ENCODE measurements around the gene MGLL.

MGLL gene

GRCh38 chr3:127674101-127674721 lies 148.1 kb downstream of the MGLL start:
- H3K4me1 ChIP-seq (ENCODE audit: insufficient read depth, low read length): no peaks in the 10 kb centered on the region
- H3K9me3 ChIP-seq (ENCODE audit: control insufficient read depth, insufficient read depth, low read length): no peaks in the 10 kb centered on the region
- no peak overlapping the region for H3K9ac ChIP-seq (ENCODE audit: low read depth, low read length)
- H3K36me3 ChIP-seq (ENCODE audit: insufficient read depth, low read length): no peaks in the 10 kb centered on the region

DNA sequence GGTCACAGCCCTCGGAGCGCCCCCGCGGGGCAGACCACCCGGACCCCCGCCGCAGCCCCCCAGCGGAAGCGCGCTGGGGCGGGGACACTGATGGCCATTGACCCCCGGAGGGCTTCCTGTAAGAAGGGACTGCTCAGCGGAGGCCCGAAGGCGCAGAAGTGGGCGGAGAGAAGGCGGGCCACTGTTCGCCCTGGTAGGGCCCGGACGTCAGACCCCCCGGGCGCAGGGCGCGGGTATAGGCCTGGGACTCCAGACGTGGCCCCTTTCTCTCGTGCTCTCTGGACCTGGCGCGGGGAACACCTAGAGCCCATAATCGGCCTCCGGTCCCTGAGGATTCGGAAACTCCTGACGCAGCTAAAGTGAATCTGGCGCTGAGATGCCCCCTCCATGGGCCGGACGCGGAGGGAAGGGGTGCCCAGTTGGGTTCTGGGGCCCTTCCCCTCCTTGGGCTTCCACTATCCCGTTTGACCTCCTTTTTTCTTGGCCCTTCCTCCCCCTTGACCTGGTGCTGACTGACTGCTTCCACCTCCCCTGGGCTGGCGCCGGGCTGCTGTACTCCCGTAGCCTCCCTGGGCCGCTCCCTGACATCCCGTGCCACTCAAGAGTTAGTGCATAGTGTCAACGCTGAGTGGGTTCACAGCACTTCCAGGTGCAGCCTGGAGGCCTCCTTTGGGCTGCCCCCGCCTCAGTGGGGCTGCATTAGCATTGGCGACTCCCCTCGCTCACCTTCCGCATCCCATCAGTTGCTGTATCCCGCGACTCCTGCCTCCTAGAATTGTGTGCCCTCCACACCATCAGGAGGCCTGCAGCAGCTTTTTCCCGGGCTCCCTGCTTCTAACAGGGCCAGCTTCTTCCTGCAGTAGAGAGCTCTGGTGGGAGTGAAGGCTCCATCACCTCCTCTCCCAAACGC lies 148.9 kb downstream of the MGLL start:
- Histone ChIP-seq H3K9ac (ENCODE audit: low read depth, low read length) (peak overlapping the region; percentile 70), H3K36me3 (ENCODE audit: insufficient read depth, low read length) (no peaks in the 10 kb centered on the region), H3K9me3 (ENCODE audit: control insufficient read depth, insufficient read depth, low read length) (no peaks in the 10 kb centered on the region), H3K4me1 (ENCODE audit: insufficient read depth, low read length) (no peaks in the 10 kb centered on the region)

DNA sequence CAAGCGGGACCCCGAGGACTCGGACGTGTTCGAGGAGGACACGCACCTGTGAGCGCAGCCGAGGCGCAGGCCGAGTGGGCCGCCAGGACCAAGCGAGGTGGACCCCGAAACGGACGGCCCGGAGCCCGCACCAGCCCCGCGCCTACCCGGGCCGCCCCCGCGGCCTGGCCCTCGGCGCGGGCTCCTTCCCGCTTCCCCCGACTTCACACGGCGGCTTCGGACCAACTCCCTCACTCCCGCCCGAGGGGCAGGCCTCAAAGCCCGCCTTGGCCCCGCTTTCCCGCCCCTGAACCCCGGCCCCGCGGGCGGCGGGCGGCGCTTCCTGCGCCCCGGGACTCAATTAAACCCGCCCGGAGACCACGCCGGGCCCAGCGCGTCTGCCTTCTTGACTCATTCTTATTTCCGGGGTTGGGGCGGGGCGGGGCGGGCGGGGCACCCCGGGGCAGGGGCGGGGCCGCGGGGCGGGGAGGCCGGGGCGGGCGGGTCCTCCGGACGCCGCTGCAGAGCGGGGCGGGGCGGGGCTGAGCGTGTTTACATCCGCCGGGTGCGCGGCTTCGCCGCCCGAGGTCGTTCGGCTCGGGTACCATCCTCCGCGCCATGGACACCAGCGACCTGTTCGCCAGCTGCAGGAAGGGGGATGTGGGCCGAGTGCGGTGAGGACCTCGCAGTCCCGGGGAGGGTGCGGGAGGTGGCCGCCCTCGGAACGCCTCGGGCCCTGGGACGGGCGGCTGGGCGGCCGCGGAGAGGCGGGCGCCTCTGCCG lies 149.7 kb downstream of the MGLL start, which contains the start of gene ABTB1:
TSS of gene ABTB1 (plus strand) at position 524 of the 762 bp plus-strand sequence. CDS start at position 598, 74 bp downstream.
- Histone ChIP-seq H3K4me1 (ENCODE audit: insufficient read depth, low read length) (no peaks in the 10 kb centered on the region), H3K9me3 (ENCODE audit: control insufficient read depth, insufficient read depth, low read length) (no peaks in the 10 kb centered on the region), H3K9ac (ENCODE audit: low read depth, low read length) (peak within 1 kb of the TSS; percentile 79), H3K36me3 (ENCODE audit: insufficient read depth, low read length) (no peaks in the 10 kb centered on the region)

DNA sequence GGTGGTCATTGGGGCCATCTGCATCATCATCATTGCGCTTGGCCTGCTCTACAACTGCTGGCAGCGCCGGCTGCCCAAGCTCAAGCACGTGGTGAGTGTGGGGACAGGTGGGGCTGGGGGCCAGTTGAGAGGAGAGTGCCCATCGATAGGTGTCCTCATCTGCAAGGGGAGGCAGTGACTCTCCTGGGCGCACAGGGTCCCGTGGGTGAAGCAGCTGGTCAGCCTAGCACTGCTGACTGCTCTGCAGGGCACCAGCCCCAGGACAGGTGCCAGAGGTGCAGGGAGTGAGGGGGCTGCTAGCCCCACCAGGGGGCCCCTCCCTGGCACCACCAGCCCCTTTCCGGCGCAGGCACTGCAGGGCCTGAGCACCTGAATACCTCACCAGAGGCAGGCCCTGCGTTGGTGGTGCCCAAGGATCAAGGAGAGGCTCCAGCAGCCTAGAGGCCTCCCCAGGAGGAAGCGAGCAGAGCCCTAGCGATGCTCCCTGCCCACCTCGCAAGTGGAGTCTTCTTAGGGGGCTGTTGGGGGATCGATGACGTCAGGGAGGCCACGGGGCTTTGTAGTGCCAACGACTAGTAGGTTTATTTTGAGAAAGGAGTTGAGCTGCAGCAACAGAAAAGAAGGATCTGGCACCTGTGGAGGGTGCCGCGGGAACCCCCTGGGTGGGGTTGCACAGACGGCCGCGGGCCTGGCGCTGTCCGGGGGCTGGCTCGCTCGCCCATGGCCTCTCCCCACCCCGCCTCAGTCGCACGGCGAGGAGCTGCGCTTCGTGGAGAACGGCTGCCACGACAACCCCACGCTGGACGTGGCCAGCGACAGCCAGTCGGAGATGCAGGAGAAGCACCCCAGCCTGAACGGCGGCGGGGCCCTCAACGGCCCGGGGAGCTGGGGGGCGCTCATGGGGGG lies 150.5 kb downstream of the MGLL start:
- no peaks in the 10 kb centered on the region for H3K4me1 ChIP-seq (ENCODE audit: insufficient read depth, low read length)
- peak overlapping the region; percentile 79 for H3K9ac ChIP-seq (ENCODE audit: low read depth, low read length)
- no peaks in the 10 kb centered on the region for H3K9me3 ChIP-seq (ENCODE audit: control insufficient read depth, insufficient read depth, low read length)
- no peaks in the 10 kb centered on the region for H3K36me3 ChIP-seq (ENCODE audit: insufficient read depth, low read length)

- no peaks in the 10 kb centered on the region for H3K36me3 ChIP-seq (ENCODE audit: insufficient read depth, low read length)
- no peak overlapping the region for H3K9ac ChIP-seq (ENCODE audit: low read depth, low read length)
Observed at GRCh38 chr3:127670761-127671522, 151.4 kb downstream of the MGLL start.

DNA sequence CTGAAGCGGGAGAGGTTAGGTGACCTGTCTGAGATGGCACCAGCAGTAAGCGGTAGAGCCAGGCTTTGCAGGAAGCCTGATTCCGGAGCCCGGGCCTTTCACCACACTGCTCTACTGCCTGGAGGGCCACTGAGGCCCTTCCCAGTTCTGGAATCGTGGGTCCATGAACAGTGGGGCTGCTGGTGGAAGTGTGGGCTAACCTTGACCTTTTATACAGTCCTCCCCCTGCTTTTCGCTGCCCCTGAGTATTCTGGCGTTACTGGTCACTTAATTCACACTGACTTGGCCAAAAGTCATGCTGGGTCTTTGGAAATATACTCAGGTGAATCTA lies 152.1 kb downstream of the MGLL start:
- Histone ChIP-seq H3K9me3 (ENCODE audit: control insufficient read depth, insufficient read depth, low read length) (no peaks in the 10 kb centered on the region), H3K36me3 (ENCODE audit: insufficient read depth, low read length) (peaks cover 2% of the 10 kb centered on the region; the same call in 1 of the 2 replicates), H3K4me1 (ENCODE audit: insufficient read depth, low read length) (no peaks in the 10 kb centered on the region), H3K9ac (ENCODE audit: low read depth, low read length) (no peak overlapping the region)

More at GRCh38 chr3:127670761-127671522, 151.4 kb downstream of the MGLL start:
- Histone ChIP-seq H3K4me1 (ENCODE audit: insufficient read depth, low read length) (no peaks in the 10 kb centered on the region), H3K9me3 (ENCODE audit: control insufficient read depth, insufficient read depth, low read length) (no peaks in the 10 kb centered on the region)

DNA sequence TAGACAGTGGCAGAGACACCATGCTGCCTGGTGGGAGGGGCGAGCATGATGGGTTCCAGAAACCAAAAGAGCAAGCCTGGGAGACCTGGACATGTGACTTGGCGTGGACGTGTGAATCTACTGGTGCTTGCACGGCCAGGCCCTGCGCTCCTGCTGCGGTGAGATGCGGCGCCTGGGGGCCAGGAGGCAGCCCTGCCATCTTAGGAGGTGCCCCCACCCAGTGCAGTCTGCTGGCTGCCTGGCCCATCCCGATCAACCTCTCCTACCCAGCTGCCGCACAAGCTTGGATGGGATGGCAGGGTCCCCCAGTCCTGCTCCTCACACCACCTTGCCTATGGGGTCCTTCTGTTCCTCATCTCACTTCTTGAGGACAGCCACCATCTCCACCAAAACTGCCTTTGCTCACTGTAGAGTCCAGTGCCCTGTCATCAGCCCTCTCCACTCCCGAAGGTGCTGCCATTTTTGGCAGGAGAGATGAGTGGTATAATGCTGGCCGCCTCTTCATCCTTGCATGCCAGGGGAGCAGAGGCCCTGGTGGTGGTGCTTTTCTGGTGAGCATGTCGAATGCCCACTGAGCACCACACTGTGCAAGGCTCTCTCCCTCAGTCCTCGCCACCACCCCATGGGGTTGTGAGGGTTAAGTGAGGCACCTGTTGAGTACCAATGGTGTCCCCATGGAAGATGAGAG lies 152.6 kb downstream of the MGLL start:
- Histone ChIP-seq H3K36me3 (ENCODE audit: insufficient read depth, low read length) (peaks cover 2% of the 10 kb centered on the region; the same call in 1 of the 2 replicates), H3K4me1 (ENCODE audit: insufficient read depth, low read length) (no peaks in the 10 kb centered on the region), H3K9ac (ENCODE audit: low read depth, low read length) (no peak overlapping the region), H3K9me3 (ENCODE audit: control insufficient read depth, insufficient read depth, low read length) (no peaks in the 10 kb centered on the region)

- no peaks in the 10 kb centered on the region for H3K9me3 ChIP-seq (ENCODE audit: control insufficient read depth, insufficient read depth, low read length)
- no peaks in the 10 kb centered on the region for H3K4me1 ChIP-seq (ENCODE audit: insufficient read depth, low read length)
- peaks cover 2% of the 10 kb centered on the region; the same call in 1 of the 2 replicates for H3K36me3 ChIP-seq (ENCODE audit: insufficient read depth, low read length)
- H3K9ac ChIP-seq (ENCODE audit: low read depth, low read length): no peak overlapping the region
Observed at GRCh38 chr3:127668906-127669305, 153.4 kb downstream of the MGLL start.

- Histone ChIP-seq H3K9ac (ENCODE audit: low read depth, low read length) (no peak overlapping the region), H3K36me3 (ENCODE audit: insufficient read depth, low read length) (peaks cover 2% of the 10 kb centered on the region; the same call in 1 of the 2 replicates), H3K4me1 (ENCODE audit: insufficient read depth, low read length) (no peaks in the 10 kb centered on the region), H3K9me3 (ENCODE audit: control insufficient read depth, insufficient read depth, low read length) (no peaks in the 10 kb centered on the region)
Observed at GRCh38 chr3:127667119-127667681, 155.1 kb downstream of the MGLL start.

GRCh38 chr3:127666676-127667075 lies 155.6 kb downstream of the MGLL start:
- Histone ChIP-seq H3K36me3 (ENCODE audit: insufficient read depth, low read length) (peaks cover 2% of the 10 kb centered on the region; the same call in 1 of the 2 replicates), H3K9me3 (ENCODE audit: control insufficient read depth, insufficient read depth, low read length) (no peaks in the 10 kb centered on the region), H3K9ac (ENCODE audit: low read depth, low read length) (no peak overlapping the region), H3K4me1 (ENCODE audit: insufficient read depth, low read length) (no peaks in the 10 kb centered on the region)

GRCh38 chr3:127665586-127665985 lies 156.7 kb downstream of the MGLL start:
- Histone ChIP-seq H3K4me1 (ENCODE audit: insufficient read depth, low read length) (no peaks in the 10 kb centered on the region), H3K36me3 (ENCODE audit: insufficient read depth, low read length) (peaks cover 2% of the 10 kb centered on the region; the same call in 1 of the 2 replicates), H3K9me3 (ENCODE audit: control insufficient read depth, insufficient read depth, low read length) (no peaks in the 10 kb centered on the region), H3K9ac (ENCODE audit: low read depth, low read length) (no peak overlapping the region)

DNA sequence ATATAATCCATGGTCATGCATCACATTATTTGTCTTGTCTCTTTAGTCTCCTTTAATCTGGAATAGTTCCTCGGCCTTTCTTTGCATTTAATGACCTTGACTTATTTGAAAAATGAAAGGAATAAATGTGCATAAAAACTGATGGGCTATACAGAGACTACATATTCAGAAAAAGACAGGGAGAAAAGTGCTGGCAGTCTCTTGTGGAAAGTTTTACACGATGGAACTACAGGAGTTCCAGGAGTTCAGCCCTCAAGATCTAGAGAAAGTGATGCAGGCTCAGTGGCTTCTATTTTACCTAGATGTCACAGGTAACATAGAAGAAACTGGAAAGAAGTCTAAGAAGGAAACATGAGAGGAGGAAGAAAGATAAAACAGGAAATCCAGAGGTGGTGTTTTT lies 157.2 kb downstream of the MGLL start:
- Histone ChIP-seq H3K9ac (ENCODE audit: low read depth, low read length) (no peak overlapping the region), H3K4me1 (ENCODE audit: insufficient read depth, low read length) (no peaks in the 10 kb centered on the region), H3K36me3 (ENCODE audit: insufficient read depth, low read length) (peaks cover 2% of the 10 kb centered on the region; the same call in 1 of the 2 replicates), H3K9me3 (ENCODE audit: control insufficient read depth, insufficient read depth, low read length) (no peaks in the 10 kb centered on the region)

All from ES-I3 (cell line).